Esophagus (tissue), 2 donors: ENCODE measurements around the gene CEP128. TPM values are rescaled to one million over a fixed set of nuclear protein-coding genes. Genes with fewer than 3 reads are reported as not detected.

Experiments used
- H3K27ac ChIP-seq, 2 donors: one replicate each; pipeline ENCODE4 v1.5.1; 2013; ENCODE audit warnings: low read depth in 2 of 2, mild to moderate bottlenecking in 2 of 2, inconsistent platforms in 1 of 2, low read length in 1 of 2, moderate library complexity in 1 of 2
- H3K27me3 ChIP-seq, 2 donors: one replicate each; pipeline ENCODE4 v1.6.1; 2013; ENCODE audit warnings: low read length in 2 of 2, control low read depth in 1 of 2, mild to moderate bottlenecking in 1 of 2; ENCODE audit not compliant: insufficient read depth in 2 of 2, control insufficient read depth in 1 of 2
- H3K36me3 ChIP-seq, 2 donors: one replicate each; pipeline ENCODE4 v1.6.1; 2013; ENCODE audit warnings: low read length in 1 of 2; ENCODE audit not compliant: control insufficient read depth in 2 of 2, insufficient read depth in 2 of 2
- H3K4me1 ChIP-seq, 2 donors: one replicate each; pipeline ENCODE4 v1.6.1; 2013; ENCODE audit warnings: low read length in 1 of 2; ENCODE audit not compliant: control insufficient read depth in 2 of 2, insufficient read depth in 2 of 2
- H3K4me3 ChIP-seq, 2 donors: one replicate each; pipeline ENCODE4 v1.5.1; 2013; ENCODE audit warnings: low read length in 2 of 2, mild to moderate bottlenecking in 2 of 2, low read depth in 1 of 2, moderate library complexity in 1 of 2
- H3K9me3 ChIP-seq, 2 donors: one replicate each; pipeline ENCODE4 v1.6.1; 2013; ENCODE audit warnings: mild to moderate bottlenecking in 2 of 2, low read depth in 1 of 2, low read length in 1 of 2, moderate library complexity in 1 of 2; ENCODE audit not compliant: control insufficient read depth in 2 of 2, insufficient read depth in 1 of 2
- WGBS, 2 donors: extraction: QIAGEN DNeasy Blood & Tissue Kit; methylation state at CpG; one replicate each; pipeline ENCODE4 v1.1.7; 2013; 5-methylcytosine and 5-hydroxymethylcytosine counted together
- polyA plus RNA-seq, 2 donors: library from polyadenylated mRNA; stranded (reverse); fragments of 200-250 nt; gene quantifications; one replicate each; pipeline ENCODE4 v1.2.3, GENCODE V29; 2013
- donor health status: healthy with polysubstance abuse.
- donor health status: Bipolar disorder and iron deficiency.

The CEP128 gene
- polyA plus RNA-seq, 2 donors, result 1.3 to 1.7 TPM

GRCh38 chr14:80772504-80772903, 169.0 kb downstream of the CEP128 start:
- Histone ChIP-seq H3K27ac (no peak overlapping the region), H3K36me3 (no peaks in the 10 kb centered on the region), H3K9me3 (no peaks in the 10 kb centered on the region), H3K27me3 (no peaks in the 10 kb centered on the region), H3K4me3 (no peak overlapping the region), H3K4me1 (no peaks in the 10 kb centered on the region)
- whole genome bisulfite sequencing, 2 donors, result 96 to 97% methylated on average over 5 of the region's 5 CpGs

- Histone ChIP-seq H3K27ac (no peak overlapping the region), H3K27me3 (no peaks in the 10 kb centered on the region), H3K4me1 (no peaks in the 10 kb centered on the region), H3K36me3 (no peaks in the 10 kb centered on the region), H3K9me3 (no peaks in the 10 kb centered on the region), H3K4me3 (no peak overlapping the region)
- WGBS, 2 donors, result 85 to 93% methylated on average over 1 of the region's 1 CpG
Measured at GRCh38 chr14:80771201-80771600, 170.3 kb downstream of the CEP128 start.

- Histone ChIP-seq H3K36me3 (no peaks in the 10 kb centered on the region), H3K27ac (no peak overlapping the region), H3K4me3 (no peak overlapping the region), H3K9me3 (no peaks in the 10 kb centered on the region), H3K4me1 (no peaks in the 10 kb centered on the region), H3K27me3 (no peaks in the 10 kb centered on the region)
- WGBS, 2 donors, result 52 to 74% methylated on average over 1 of the region's 1 CpG
Measured at GRCh38 chr14:80770114-80770908, 171.2 kb downstream of the CEP128 start.

- H3K27me3 ChIP-seq, result no peaks in the 10 kb centered on the region
- H3K9me3 ChIP-seq, result no peaks in the 10 kb centered on the region
- 53 to 57% methylated on average over 3 of the region's 3 CpGs for WGBS, 2 donors
- no peak overlapping the region for H3K4me3 ChIP-seq
- no peaks in the 10 kb centered on the region for H3K36me3 ChIP-seq
- H3K4me1 ChIP-seq, result no peaks in the 10 kb centered on the region
- no peak overlapping the region for H3K27ac ChIP-seq
Measured at GRCh38 chr14:80768646-80769045, 172.9 kb downstream of the CEP128 start.

- 90 to 95% methylated on average over 6 of the region's 6 CpGs for WGBS, 2 donors
- H3K27me3 ChIP-seq, result no peaks in the 10 kb centered on the region
Measured at GRCh38 chr14:80764921-80765507, 176.5 kb downstream of the CEP128 start.

GRCh38 chr14:80764496-80764895, 177.0 kb downstream of the CEP128 start:
- WGBS, 2 donors, result 100% methylated on average over 1 of the region's 1 CpG
- no peak overlapping the region for H3K4me3 ChIP-seq
- no peaks in the 10 kb centered on the region for H3K9me3 ChIP-seq
- H3K27me3 ChIP-seq, result no peaks in the 10 kb centered on the region
- H3K4me1 ChIP-seq, result no peaks in the 10 kb centered on the region
- no peaks in the 10 kb centered on the region for H3K36me3 ChIP-seq
- no peak overlapping the region for H3K27ac ChIP-seq

More at GRCh38 chr14:80764921-80765507, 176.5 kb downstream of the CEP128 start:
- H3K4me3 ChIP-seq, result no peak overlapping the region
- no peaks in the 10 kb centered on the region for H3K36me3 ChIP-seq
- no peak overlapping the region for H3K27ac ChIP-seq
- H3K4me1 ChIP-seq, result no peaks in the 10 kb centered on the region
- H3K9me3 ChIP-seq, result no peaks in the 10 kb centered on the region

GRCh38 chr14:80762641-80763228, 178.8 kb downstream of the CEP128 start:
- H3K36me3 ChIP-seq, result no peaks in the 10 kb centered on the region
- WGBS, 2 donors, result 95% methylated on average over 3 of the region's 3 CpGs
- H3K27me3 ChIP-seq, result no peaks in the 10 kb centered on the region
- no peaks in the 10 kb centered on the region for H3K9me3 ChIP-seq
- no peak overlapping the region for H3K4me3 ChIP-seq
- H3K4me1 ChIP-seq, result no peaks in the 10 kb centered on the region
- no peak overlapping the region for H3K27ac ChIP-seq

GRCh38 chr14:80754696-80755095, 186.8 kb downstream of the CEP128 start:
- no peak overlapping the region for H3K4me3 ChIP-seq
- 95 to 96% methylated on average over 7 of the region's 7 CpGs for whole genome bisulfite sequencing, 2 donors
- H3K27ac ChIP-seq, result no peak overlapping the region
- no peaks in the 10 kb centered on the region for H3K4me1 ChIP-seq
- no peaks in the 10 kb centered on the region for H3K36me3 ChIP-seq
- H3K27me3 ChIP-seq, result no peaks in the 10 kb centered on the region
- no peaks in the 10 kb centered on the region for H3K9me3 ChIP-seq

- Histone ChIP-seq H3K36me3 (no peaks in the 10 kb centered on the region), H3K27me3 (no peaks in the 10 kb centered on the region), H3K4me3 (no peak overlapping the region), H3K27ac (no peak overlapping the region), H3K9me3 (no peaks in the 10 kb centered on the region), H3K4me1 (no peaks in the 10 kb centered on the region)
- WGBS, 2 donors, result 100% methylated on average over 1 of the region's 1 CpG
Measured at GRCh38 chr14:80751285-80751684, 190.3 kb downstream of the CEP128 start.
